WTC11 (cell line): ENCODE measurements around the gene NHERF1.

Experiments used
- ARID4B ChIP-seq: sonication (generic); formaldehyde crosslinking; IDR thresholded peaks from 2 replicates; pipeline ENCODE4 v1.8.0; 2023; ENCODE audit warnings: missing genetic modification reagents, mild to moderate bottlenecking, borderline replicate concordance
- ATF1 ChIP-seq: sonication (generic); formaldehyde crosslinking; IDR thresholded peaks from 2 replicates; pipeline ENCODE4 v1.8.1; 2023; ENCODE audit warnings: mild to moderate bottlenecking, moderate library complexity, missing genetic modification reagents
- CTCF ChIP-seq: fragments of 200-600 bp; IDR thresholded peaks from 2 replicates; pipeline ENCODE4 v1.8.0; 2022; ENCODE audit warnings: antibody characterized with exemption
- FOXK1 ChIP-seq: sonication (generic); formaldehyde crosslinking; IDR thresholded peaks from 2 replicates; pipeline ENCODE4 v1.8.0; 2022; ENCODE audit warnings: mild to moderate bottlenecking, moderate library complexity, missing genetic modification reagents
- FOXP4 ChIP-seq: sonication (generic); formaldehyde crosslinking; IDR thresholded peaks from 2 replicates; pipeline ENCODE4 v1.8.0; 2022; ENCODE audit warnings: mild to moderate bottlenecking, missing genetic modification reagents
- HMGXB4 ChIP-seq: sonication (generic); formaldehyde crosslinking; IDR thresholded peaks from 2 replicates; pipeline ENCODE4 v1.8.1; 2023; ENCODE audit warnings: mild to moderate bottlenecking, moderate library complexity, missing genetic modification reagents
- KAT7 ChIP-seq: sonication (generic); formaldehyde crosslinking; IDR thresholded peaks from 2 replicates; pipeline ENCODE4 v1.8.1; 2023; ENCODE audit warnings: missing genetic modification reagents, mild to moderate bottlenecking, borderline replicate concordance
- NFYB ChIP-seq: sonication (generic); formaldehyde crosslinking; conservative IDR thresholded peaks from 2 replicates; pipeline ENCODE4 v1.8.0; 2022; ENCODE audit warnings: low read depth, missing genetic modification reagents
- NR1H2 ChIP-seq: sonication (generic); formaldehyde crosslinking; IDR thresholded peaks from 2 replicates; pipeline ENCODE4 v1.9.0; 2021; ENCODE audit warnings: mild to moderate bottlenecking, moderate library complexity, missing genetic modification reagents
- RELA ChIP-seq: sonication (generic); formaldehyde crosslinking; IDR thresholded peaks from 2 replicates; pipeline ENCODE4 v1.8.1; 2022; ENCODE audit warnings: missing genetic modification reagents, mild to moderate bottlenecking, borderline replicate concordance
- SP1 ChIP-seq: sonication (generic); formaldehyde crosslinking; conservative IDR thresholded peaks from 2 replicates; pipeline ENCODE4 v1.8.1; 2022; ENCODE audit warnings: missing genetic modification reagents
- TP53 ChIP-seq: sonication (generic); formaldehyde crosslinking; IDR thresholded peaks from 2 replicates; pipeline ENCODE4 v1.8.1; 2023; ENCODE audit warnings: mild to moderate bottlenecking, missing genetic modification reagents
- ZNF281 ChIP-seq: sonication (generic); formaldehyde crosslinking; IDR thresholded peaks from 2 replicates; pipeline ENCODE4 v1.8.0; 2023; ENCODE audit warnings: mild to moderate bottlenecking, missing genetic modification reagents
- ZNF396 ChIP-seq: fragments of 250-450 bp; sonication (Bioruptor Pico); IDR thresholded peaks from 2 replicates; pipeline ENCODE4 v1.8.0; 2021; ENCODE audit warnings: mild to moderate bottlenecking, moderate library complexity, borderline replicate concordance

GRCh38 chr17:74818291-74818938 is 70.0 kb downstream of the NHERF1 start:
- TF ChIP-seq RELA (no peak), TP53 (no peak), CTCF (no peak), NR1H2 (CRISPR knock-in tag) (no peak), SP1 (no peak), ZNF281 (CRISPR knock-in tag) (no peak), NFYB (CRISPR knock-in tag) (no peak), ZNF396 (CRISPR knock-in tag) (no peak), HMGXB4 (CRISPR knock-in tag) (no peak), ATF1 (CRISPR knock-in tag) (no peak), ARID4B (CRISPR knock-in tag) (no peak), FOXK1 (no peak), KAT7 (CRISPR knock-in tag) (no peak), FOXP4 (CRISPR knock-in tag) (no peak)
